BJ (cell line): Measurements from ENCODE around the gene SCUBE3. TPM values are rescaled to one million over a fixed set of nuclear protein-coding genes. Genes with fewer than 3 reads are reported as not detected.

Source experiments
- CTCF ChIA-PET: fragments of 350-600 bp; formaldehyde crosslinking; extraction: SDS; loops from one replicate; lab custom pipeline; 2021; ENCODE audit warnings: antibody characterized with exemption, inconsistent platforms; lab: Yijun Ruan, JAX
- POLR2A ChIA-PET: fragments of 300-600 bp; sonication (Branson Sonifier 250); formaldehyde crosslinking; extraction: SDS; loops from one replicate; lab custom pipeline; 2021; ENCODE audit warnings: antibody characterized with exemption; lab: Charles Lee
- DNase-seq: peaks from one replicate; pipeline ENCODE4 v3.0.0-alpha.2; 2011; ENCODE audit warnings: low read depth
- H3K27me3 ChIP-seq: 2 replicates; pipeline ENCODE4 v1.6.0; 2011; ENCODE audit warnings: low read length; ENCODE audit not compliant: control insufficient read depth, insufficient read depth
- H3K36me3 ChIP-seq: 2 replicates; pipeline ENCODE4 v1.5.1; 2011; ENCODE audit warnings: low read length; ENCODE audit not compliant: control insufficient read depth, insufficient read depth
- H3K4me3 ChIP-seq: 2 replicates; pipeline ENCODE4 v1.5.1; 2011; ENCODE audit warnings: low read depth, mild to moderate bottlenecking, control low read depth, low read length
- CTCF ChIP-seq: IDR thresholded peaks from 2 replicates; pipeline ENCODE4 v1.5.1; 2011; ENCODE audit warnings: low read depth, mild to moderate bottlenecking, control low read depth, inconsistent platforms, low read length, moderate library complexity; ENCODE audit not compliant: insufficient read depth
- polyA plus RNA-seq: library from polyadenylated mRNA; depleted of rRNA; stranded (reverse); fragments of >200 nt; gene quantifications from 2 replicates; pipeline ENCODE4 v1.2.3, GENCODE V29; 2011

The SCUBE3 gene
- polyA plus RNA-seq, 1 experiment, result 13.1 TPM

GRCh38 chr6:35294308-35294945, 80.7 kb downstream of the SCUBE3 start:
- ChIA-PET CTCF (interaction anchor here (0.6 to 6.2 kb wide), 12 partner anchors 8 to 196 kb away, joined by 3 to 57 read pairs (median 4); partner anchors contain the start of gene RPL10A), POLR2A (no interaction called here)
- H3K27me3 ChIP-seq, result no peaks in the 10 kb centered on the region
- TF ChIP-seq CTCF, result peak; percentile 76
- H3K4me3 ChIP-seq, result no peak overlapping the region
- no peak for DNase-seq
- peaks cover 32% of the 10 kb centered on the region for H3K36me3 ChIP-seq

- no peaks in the 10 kb centered on the region for H3K27me3 ChIP-seq
- CTCF ChIA-PET, result interaction anchor here (1.1 to 6.2 kb wide), 6 partner anchors 9 to 173 kb away, joined by 5 to 57 read pairs (median 23); partner anchors contain the start of genes FANCE and RPL10A
- peaks cover 29% of the 10 kb centered on the region for H3K36me3 ChIP-seq
- TF ChIP-seq CTCF, result no peak
- no peak for DNase-seq
- POLR2A ChIA-PET, result no interaction called here
- H3K4me3 ChIP-seq, result no peak overlapping the region
Observed at GRCh38 chr6:35295036-35295435, 81.3 kb downstream of the SCUBE3 start.

GRCh38 chr6:35295521-35296315, 82.0 kb downstream of the SCUBE3 start:
- Histone ChIP-seq H3K36me3 (peaks cover 26% of the 10 kb centered on the region), H3K27me3 (no peaks in the 10 kb centered on the region), H3K4me3 (no peak overlapping the region)
- POLR2A ChIA-PET, result no interaction called here
- DNase-seq, result no peak
- CTCF ChIA-PET, result interaction anchor here (1.1 to 6.2 kb wide), 11 partner anchors 9 to 173 kb away, joined by 3 to 57 read pairs (median 8); partner anchors contain the start of genes FANCE, PPARD and RPL10A
- no peak for TF ChIP-seq CTCF

- ChIA-PET POLR2A (no interaction called here), CTCF (interaction anchor here (0.6 to 6.2 kb wide), 17 partner anchors 11 to 244 kb away, joined by 3 to 57 read pairs (median 4); partner anchors contain the start of genes FANCE, PPARD and RPL10A)
- Histone ChIP-seq H3K27me3 (no peaks in the 10 kb centered on the region), H3K4me3 (no peak overlapping the region), H3K36me3 (peaks cover 18% of the 10 kb centered on the region)
- TF ChIP-seq CTCF, result no peak
- DNase-seq, result no peak
Observed at GRCh38 chr6:35296931-35297600, 83.3 kb downstream of the SCUBE3 start.
